NOMO-1 (cell line): ENCODE results near the gene GABRD.

ENCODE experiments used
- DNase-seq, 2 experiments: peaks; one replicate each; lab custom pipeline; 2025; ENCODE audit not compliant: unreplicated experiment in 2 of 2; lab: John Stamatoyannopoulos, UW

The GABRD gene

DNA sequence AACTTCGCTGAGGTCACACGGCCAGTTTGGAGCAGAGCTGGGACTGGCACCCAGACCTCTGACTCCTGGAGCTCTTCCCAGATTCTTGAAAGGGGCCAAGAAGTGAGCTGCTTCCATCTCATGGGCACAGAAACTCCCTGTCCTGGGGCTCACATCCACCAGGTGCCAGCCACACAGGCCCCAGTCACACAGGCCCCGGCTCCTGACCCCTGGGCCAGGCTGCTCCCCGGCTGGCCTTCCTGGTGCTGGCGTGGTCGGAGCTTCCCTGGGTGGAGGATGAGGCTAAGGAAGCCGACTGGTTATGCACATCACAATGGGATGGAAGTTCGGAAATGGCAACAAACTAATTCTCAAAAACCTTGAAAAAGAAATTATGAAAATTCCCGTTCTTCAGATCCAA lies 3.0 kb upstream of the GABRD start:
- DNase-seq, result no peak

DNA sequence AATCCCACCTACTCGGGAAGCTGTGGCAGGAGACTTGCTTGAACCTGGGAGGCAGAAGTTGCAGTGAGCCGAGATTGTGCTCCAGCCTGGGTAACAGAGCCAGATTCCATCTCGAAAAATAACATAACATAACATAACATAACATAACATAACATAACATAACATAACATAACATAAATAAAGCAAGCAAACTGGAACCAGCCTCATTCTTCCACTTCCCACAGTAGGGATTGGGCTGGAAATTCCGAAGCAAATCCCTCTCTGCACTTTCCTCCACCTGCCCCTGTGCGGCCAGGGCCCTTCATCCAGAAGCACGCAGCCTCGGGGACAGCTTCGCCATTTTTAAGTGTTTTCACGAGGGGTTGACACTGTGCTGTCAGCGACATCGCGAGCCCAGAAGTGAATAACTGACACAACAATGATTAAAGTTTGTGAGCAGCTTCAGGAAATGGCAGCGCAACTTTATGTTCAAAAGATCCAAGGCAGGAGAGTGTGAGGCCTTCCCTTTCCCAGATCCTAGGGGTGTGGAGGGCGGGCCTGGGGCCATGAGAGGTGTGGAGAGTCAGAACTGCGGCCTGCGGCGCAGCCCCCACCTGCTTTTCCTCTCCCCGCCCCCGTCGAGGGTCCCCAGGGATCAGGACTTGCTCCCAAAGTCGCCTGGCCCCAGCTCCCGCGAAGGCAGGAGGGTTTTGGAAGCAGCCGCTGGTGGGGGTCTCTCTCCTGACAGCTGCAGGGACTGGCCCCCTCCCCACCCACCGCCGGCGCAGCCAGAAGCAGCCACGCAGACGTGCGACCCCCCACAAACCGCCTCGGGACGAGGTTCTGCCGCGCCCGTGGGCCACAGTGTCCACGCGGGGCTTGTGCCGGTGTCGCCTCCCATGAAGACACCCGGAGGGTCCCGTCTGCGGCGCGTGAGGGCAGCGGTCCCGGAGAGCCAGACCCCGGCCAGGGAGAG lies 651 bp upstream of the GABRD start:
- DNase-seq, result no peak

DNA sequence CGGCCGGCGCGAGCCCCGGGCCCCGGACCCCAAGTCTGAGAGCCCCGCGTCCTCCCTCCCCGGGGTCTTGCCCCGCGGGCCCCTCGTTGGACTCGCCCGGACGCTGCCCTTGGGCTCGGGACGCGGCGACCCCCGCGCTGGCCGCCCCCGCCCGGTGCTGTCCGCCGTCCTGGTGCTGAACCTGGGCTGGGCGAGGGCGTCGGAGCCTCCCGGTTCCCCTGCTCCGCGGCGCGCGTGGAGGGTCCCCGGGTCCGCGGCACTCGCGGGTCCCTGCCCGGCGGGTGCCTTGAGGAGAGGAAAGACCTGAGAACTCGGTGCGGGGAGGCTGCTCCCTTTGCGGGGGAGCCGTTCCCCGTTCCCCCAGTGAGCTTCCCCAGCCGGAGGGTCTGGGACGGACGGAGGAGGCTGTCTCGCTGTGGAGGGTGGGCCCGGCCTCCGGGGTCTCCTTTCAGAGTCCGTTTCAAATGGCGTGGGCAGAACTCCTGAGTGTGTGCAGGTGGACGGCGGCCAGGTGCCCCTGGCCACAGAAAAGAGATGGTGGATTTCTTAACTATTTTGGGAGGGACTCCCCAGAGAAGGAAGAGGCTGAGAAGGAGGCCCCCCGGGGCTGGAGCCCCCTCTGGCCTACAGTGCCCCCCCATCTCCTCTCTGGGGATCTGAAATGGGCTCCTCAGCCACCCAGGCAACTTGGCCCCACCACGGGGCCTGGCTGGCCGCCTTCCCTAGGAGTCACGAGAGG lies 595 bp downstream of the GABRD start:
- DNase-seq, result no peak

DNA sequence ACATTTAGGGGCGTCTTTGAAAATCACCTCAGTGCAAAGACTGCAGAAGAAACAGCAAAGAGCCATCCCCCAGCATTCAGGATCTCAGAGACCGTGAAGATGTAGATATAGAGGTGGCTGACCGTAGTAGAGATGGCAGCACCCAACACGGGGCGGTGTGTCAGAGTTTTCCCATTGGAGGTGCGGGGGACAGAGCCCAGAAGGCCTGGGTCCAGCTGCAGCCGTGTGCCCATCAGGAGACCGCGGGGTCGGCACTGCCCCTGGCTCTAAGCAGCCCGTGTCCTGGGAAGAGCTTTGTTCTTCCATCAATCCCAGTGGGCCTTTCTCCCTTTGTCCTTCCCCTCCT lies 1.1 kb downstream of the GABRD start:
- no peak for DNase-seq

DNA sequence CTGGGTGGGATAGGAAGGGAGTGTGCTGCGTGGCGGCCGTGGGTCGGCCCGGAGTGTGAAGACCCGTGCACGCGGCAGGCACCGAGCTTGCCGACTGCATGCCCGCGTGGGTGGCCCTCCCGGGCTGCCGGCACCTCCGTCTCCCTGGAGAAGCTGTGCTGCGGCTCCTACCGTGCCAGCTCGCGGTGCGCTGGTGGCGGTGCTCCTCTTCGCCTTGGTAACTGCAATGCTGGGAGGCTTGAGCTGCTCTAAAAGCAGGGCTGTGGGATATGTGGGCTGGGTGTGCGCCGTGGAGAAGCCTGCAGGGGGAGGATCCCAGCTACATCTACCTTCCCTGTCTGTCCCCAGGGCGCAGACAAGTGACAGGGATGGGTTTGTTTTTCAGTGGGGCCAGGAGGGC lies 2.4 kb downstream of the GABRD start:
- no peak for DNase-seq

DNA sequence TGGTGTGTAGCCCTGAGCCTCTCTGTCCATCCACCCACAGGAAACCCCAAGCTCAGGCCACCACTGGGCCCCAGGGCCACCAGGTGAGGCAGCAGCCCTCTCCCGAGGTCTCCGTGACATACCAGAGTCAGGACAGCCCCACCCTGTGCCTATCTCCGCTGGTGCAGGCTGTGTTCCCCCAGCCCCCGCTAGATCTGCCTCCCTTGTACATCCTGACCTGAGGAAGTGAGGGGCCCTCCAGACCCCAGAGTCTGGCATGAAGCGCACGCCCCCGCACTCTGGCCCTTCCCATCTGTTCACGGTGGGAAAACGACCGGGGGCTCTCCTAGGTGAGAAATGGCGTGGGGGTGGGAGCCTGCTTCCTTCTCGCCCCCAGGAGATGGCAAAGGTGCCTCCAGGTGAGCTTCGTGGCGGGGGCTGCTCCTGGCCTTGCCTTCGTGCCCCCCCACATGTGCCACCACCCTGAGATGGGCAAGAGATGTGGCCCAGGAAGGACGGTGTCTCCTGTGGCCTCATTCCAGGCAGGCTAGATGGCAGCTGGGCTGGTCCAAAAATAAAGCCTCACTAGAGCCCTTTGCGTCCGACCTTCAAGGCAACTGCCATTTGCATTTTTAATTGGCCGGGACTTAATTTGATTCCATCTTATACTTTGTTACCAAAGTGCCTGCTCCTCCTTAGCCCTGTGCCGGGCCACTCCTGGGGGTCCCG lies 3.1 kb downstream of the GABRD start:
- DNase-seq, result no peak

DNA sequence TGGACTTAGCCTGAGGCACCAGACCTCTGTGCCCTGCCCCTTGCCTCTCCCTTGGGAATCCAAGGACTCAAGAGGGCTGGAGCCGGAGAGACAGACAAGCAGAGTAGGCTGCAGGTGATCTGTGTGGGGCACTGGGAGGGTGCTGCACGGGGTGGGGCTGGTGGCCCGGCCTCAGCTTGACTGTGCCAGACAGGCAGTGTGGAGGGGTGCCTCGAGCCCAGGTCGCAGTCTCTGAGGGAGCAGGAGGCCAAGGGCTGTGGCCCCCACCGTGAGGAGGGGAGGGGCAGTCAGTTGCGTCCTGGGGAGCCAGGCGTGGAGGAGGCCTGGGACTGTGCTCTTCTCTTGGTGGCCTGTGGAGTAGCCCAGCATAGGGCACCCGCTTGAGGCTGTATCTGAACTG lies 4.0 kb downstream of the GABRD start:
- DNase-seq, result no peak

DNA sequence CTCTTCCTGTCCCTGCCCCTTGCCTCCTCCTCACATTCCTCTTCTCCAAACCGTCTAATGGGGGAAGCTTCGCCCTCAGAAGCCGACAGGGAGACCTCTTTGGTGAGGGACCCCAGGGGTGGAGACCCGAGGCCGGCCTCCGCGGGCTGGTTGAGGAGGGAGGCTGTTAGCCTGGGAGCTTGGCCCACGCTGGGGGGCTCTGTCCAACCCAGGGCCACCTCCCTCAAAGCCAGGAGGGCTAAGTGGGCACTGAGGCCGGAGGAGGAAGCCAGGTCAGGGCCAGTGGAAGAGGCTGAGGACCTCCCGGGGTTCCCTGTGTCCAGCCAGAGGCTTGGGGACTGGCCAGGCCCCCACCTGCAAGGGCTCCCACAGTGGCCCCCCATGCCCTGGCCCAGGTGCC lies 5.3 kb downstream of the GABRD start:
- no peak for DNase-seq

DNA sequence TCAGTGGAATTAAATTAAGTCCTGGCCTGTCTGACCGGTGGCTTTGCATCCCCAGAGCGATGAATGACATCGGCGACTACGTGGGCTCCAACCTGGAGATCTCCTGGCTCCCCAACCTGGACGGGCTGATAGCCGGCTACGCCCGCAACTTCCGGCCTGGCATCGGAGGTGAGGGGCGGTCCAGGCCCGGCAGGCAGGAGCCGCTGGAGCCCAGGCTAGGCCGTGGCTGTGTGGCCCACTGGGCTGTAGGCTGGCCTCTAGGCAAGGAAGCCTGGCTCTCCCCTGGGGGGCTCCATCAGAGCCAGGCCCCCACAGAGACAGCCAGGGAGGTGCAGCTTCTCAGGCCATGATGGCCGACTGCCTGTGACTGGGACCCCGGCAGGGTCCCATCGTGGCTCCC lies 5.7 kb downstream of the GABRD start:
- DNase-seq, result no peak

DNA sequence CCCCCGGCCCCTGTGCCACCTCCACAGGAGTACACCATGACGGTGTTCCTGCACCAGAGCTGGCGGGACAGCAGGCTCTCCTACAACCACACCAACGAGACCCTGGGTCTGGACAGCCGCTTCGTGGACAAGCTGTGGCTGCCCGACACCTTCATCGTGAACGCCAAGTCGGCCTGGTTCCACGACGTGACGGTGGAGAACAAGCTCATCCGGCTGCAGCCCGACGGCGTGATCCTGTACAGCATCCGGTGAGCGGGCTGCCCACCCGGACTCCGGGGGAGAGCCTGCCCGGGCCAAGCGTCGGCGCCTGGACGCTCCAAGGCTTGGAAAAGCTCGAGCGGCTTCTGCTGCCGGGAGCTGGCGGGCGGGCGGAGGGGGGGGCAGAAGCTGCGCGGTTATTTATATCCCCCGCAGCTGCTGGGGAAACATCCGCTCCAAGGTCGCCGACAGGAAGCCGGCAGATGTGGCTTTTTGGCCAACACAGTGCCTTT lies 6.4 kb downstream of the GABRD start:
- DNase-seq, result no peak

DNA sequence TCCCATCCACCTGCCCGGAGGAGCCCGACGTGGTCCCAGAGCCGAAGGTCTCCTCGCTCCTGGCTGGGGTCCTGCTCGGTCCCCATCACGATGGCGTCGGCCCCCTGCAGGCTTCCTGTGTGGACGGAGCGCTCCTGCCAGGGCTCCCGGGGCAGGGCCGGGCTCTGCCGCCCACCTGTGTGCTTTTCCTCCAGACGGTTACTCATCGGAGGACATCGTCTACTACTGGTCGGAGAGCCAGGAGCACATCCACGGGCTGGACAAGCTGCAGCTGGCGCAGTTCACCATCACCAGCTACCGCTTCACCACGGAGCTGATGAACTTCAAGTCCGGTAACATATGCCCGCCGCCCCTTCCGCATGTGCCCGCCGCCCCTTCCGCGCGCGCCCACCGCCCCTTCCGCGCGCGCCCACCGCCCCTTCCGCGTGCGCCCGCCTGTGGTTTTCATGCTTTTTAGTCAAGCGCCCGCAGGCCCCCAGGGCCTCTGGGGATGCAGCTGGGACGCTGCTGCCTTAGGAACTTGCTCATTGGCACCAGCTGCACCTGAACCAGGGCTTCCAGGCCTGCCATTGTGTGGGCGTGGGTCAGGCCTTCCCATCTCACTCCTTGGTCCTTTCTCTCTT lies 8.9 kb downstream of the GABRD start:
- no peak for DNase-seq

DNA sequence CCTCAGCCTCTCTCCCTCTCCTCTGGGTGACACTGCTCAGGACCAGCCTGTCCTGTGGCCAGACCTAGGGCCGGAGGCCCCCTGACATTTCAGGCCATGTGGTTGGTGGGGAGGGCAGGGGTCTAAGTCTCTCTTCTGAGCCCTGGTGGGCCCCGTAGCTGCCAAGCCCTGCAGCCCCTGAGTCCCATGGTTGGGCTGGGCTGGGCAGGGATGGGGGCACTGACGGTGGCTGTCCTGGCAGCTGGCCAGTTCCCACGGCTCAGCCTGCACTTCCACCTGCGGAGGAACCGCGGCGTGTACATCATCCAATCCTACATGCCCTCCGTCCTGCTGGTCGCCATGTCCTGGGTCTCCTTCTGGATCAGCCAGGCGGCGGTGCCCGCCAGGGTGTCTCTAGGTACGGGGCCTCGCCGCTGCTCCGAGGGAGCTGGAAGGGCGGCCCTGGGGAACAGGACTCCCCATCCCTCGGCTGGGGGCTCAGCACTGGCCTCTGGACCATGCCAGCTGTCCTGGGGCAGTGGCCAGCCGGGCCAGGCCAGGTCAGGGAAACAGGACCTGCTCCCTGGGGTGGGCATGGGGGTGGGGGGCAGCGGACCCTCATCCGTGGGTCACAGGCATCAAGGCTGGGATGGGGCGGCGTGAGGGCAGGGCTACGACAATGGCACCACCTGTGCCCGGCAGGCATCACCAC lies 9.9 kb downstream of the GABRD start:
- DNase-seq, result no peak

DNA sequence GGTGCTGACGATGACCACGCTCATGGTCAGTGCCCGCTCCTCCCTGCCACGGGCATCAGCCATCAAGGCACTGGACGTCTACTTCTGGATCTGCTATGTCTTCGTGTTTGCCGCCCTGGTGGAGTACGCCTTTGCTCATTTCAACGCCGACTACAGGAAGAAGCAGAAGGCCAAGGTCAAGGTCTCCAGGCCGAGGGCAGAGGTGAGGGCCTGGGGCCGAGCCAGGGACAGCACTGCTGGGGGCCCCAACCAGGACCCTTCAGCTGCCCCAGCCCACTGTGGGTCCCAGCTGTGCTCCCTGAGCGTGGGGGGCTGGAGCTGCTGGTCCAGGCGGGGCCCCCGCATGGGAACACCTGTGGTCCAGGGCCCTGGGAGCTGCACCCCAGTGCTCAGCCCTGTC lies 10.4 kb downstream of the GABRD start:
- DNase-seq, result no peak

DNA sequence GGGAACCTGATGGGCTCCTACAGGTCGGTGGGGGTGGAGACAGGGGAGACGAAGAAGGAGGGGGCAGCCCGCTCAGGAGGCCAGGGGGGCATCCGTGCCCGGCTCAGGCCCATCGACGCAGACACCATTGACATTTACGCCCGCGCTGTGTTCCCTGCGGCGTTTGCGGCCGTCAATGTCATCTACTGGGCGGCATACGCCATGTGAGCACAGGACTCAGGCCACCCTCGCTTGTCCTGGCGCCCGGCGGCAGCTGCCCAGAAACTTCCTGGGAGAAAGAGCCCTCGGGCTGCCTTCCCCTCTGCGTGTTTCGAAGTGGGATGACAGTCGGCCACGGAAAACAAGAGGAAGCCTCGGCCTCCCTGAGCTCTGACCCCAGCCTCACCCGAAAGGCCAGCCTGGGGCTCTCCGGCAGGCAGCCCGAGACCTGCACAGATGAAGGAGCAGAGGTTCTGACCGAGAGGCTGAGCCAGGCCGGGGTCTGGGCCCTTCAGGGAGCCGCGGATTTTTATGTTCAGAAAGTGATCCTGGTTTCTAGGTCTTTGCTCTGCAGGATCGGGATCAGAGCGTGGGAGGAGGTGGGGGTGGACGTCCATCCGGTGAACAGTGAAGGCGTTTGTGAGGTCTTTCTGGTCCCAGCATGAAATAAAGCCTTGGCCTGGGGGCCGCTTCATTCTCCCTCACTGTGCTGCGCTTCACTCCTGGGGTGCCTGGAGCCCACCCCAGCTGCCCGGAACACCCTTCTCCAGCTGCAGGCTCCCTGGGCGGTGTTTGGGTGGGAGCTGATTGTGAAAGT lies 11.1 kb downstream of the GABRD start:
- DNase-seq, result no peak

DNA sequence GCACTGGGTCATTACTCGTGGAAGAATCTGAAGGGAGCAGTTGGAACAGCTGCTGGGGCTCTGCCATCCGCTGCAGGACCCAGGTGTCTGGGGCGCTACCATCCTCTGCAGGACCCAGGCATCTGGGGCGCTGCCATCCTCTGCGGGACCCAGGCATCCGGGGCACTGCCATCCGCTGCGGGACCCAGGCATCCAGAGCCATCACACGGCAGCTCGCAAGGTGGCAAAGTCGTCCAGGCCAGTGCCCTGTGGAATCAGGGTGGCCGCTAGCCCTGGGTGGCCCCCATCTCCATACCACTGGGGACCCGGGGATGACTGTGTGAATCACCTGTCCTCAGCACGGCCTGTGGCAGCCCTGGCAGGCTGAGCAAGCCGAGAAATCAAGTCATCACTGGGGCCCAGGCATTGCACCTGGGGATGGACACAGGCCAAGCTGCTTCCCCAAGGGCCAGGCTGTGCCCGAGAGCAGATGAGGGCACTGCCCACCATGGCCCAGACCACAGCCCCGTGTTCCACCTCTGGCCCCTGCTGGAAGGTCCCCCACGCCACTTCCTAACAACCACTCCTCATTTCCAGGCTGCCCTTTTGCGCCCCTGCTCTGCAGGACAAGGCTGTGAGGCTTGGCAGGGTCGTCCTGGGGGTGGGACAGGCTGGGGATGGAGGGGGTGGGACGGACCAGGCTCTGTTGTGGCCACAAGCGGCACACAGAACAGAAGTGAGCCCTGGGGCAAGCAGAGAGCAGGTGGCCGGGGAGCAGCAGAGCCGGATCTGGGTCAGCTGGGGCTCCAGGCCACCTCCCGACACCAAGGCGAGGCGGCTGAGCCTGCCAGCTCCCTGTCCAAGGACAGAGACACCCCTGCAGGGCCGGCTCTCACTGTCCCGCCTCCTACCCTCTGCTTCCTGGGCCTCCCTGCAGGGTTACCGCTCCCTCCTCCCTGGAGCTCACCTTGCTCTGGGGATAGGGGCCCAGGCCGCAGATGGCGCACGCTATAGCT lies 12.7 kb downstream of the GABRD start:
- DNase-seq, result no peak

DNA sequence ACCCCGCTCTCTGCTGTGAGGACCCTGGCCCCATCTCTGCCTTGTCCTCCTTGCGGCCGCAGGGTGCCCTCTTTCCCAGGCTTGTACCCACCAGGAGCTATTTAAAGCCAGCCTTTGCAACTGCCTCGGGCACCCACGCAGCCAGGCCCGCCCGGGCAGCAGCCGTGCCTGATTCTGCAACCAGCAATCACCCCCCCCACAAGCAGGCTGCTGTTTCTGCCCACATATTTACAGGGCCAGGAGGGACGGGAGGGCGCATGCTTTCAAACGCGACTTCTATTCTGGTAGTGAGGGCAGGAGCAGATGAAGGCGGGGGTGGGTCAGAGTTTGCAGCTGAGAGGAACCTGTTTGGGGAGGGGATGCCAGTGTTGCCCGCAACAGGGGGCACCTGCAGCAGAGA lies 13.6 kb downstream of the GABRD start:
- no peak for DNase-seq

DNA sequence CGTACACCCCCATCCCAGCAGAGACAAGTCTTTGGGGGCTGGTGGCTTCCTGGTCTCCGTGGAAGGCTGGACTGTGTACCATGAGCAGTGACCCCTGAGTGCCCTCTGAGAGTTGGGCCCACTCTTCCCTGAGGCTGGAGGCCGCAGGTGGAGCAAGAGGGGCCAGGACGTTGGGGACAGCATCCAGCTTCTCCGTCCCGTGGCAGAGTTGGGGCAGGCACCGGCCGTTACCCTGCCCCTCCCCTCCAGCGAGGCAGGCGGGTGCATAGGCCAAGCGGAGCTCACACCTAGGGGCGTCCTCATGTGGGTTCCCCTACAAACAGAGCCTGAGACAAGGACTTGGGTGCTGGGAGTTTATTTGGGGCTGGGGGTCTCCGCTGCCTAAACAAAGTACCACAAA lies 14.0 kb downstream of the GABRD start:
- DNase-seq, result no peak

DNA sequence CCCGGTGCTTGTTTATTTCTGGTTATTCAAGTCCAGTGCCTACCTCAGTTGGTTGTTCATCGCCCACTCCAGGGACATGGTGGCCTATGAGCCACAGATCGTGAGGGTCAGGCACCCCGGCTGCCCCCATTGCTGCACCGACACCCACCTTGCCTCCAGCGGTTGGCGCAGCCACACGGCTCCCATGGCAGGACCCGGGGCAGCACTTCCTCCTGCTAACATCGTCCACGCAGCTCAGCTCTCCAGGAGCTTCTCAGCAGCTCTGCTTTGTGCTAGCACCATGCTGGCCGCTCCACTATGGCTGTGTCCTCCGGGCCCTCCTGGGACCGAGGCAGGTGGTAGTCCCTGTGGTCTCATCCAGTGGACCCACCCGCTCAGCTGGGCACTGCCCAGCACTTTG lies 17.1 kb downstream of the GABRD start:
- DNase-seq, result no peak
